GM12878 (cell line): ENCODE data around the gene POU2AF1. TPM values are rescaled to one million over a fixed set of nuclear protein-coding genes. Genes with fewer than 3 reads are reported as not detected.

ENCODE experiments used
- ATAC-seq: fragments of 200-7000 bp; cut with Tn5 transposase; 3 replicates; pipeline ENCODE4 v1.9.1; 2020; ENCODE audit warnings: mild to moderate bottlenecking, moderate library complexity
- BruUV-seq: library from RNA; stranded (reverse); fragments of 400-500 nt; replicated peaks from 2 replicates; lab custom pipeline; 2021; lab: Mats Ljungman, UMichigan
- CTCF ChIA-PET: fragments of 300-600 bp; sonication (Branson Sonifier 250); formaldehyde crosslinking; extraction: SDS; loops from one replicate; lab custom pipeline; 2021; ENCODE audit warnings: inconsistent platforms; lab: Yijun Ruan, JAX
- POLR2A ChIA-PET: fragments of 350-600 bp; formaldehyde crosslinking; extraction: SDS; loops from one replicate; lab custom pipeline; 2021; ENCODE audit warnings: inconsistent platforms; lab: Charles Lee
- RAD21 ChIA-PET: fragments of 300-600 bp; sonication (Branson Sonifier 250); formaldehyde crosslinking; loops from one replicate; lab custom pipeline; 2023; ENCODE audit warnings: antibody characterized with exemption; ENCODE audit not compliant: unreplicated experiment; lab: Charles Lee
- SMC1A ChIA-PET: fragments of 300-600 bp; sonication (Branson Sonifier 250); formaldehyde crosslinking; loops from one replicate; lab custom pipeline; 2023; ENCODE audit not compliant: unreplicated experiment, uncharacterized antibody; lab: Charles Lee
- DNase-seq: peaks from one replicate; pipeline ENCODE4 v3.0.0-alpha.2; 2011; ENCODE audit warnings: low read depth, low spot score
- FAIRE-seq: peaks from 3 replicates; lab custom pipeline; 2011; peaks lifted over from hg19 to GRCh38; lab: Jason Lieb, UNC
- H2AFZ ChIP-seq: 2 replicates; pipeline ENCODE4 v1.6.0; 2011; ENCODE audit warnings: low read depth, low read length, control low read depth; ENCODE audit not compliant: control insufficient read depth
- H3K27ac ChIP-seq: 2 replicates; pipeline ENCODE4 v1.5.1; 2011; ENCODE audit warnings: control low read depth; ENCODE audit not compliant: control insufficient read depth, insufficient read depth
- H3K27me3 ChIP-seq, 2 experiments: replicated peaks in 1 of 2; 2 replicates each; pipeline versions ENCODE4 v1.6.0 to v1.6.1; 2011; ENCODE audit warnings: low read length in 1 of 2; ENCODE audit not compliant: control insufficient read depth in 2 of 2, insufficient read depth in 2 of 2
- H3K36me3 ChIP-seq, 2 experiments: 2 replicates each; pipeline ENCODE4 v1.5.1; 2011; ENCODE audit warnings: low read length in 1 of 2; ENCODE audit not compliant: control insufficient read depth in 2 of 2, insufficient read depth in 2 of 2
- H3K4me1 ChIP-seq: 2 replicates; pipeline ENCODE4 v1.6.1; 2011; ENCODE audit warnings: mild to moderate bottlenecking, low read length, moderate library complexity, mixed read lengths; ENCODE audit not compliant: control insufficient read depth, insufficient read depth
- H3K4me2 ChIP-seq: 2 replicates; pipeline ENCODE4 v1.6.0; 2011; ENCODE audit warnings: control low read depth; ENCODE audit not compliant: control insufficient read depth, insufficient read depth
- H3K4me3 ChIP-seq: fragments of 200-600 bp; sonication (generic); 2 replicates; pipeline ENCODE4 v1.5.1; 2016
- H3K79me2 ChIP-seq: 2 replicates; pipeline ENCODE4 v1.6.0; 2011; ENCODE audit warnings: low read length; ENCODE audit not compliant: control insufficient read depth, insufficient read depth
- H3K9ac ChIP-seq: 2 replicates; pipeline ENCODE4 v1.8.0; 2011; ENCODE audit warnings: low read length, control low read depth, mixed read lengths; ENCODE audit not compliant: control insufficient read depth, insufficient read depth
- H3K9me3 ChIP-seq: replicated peaks from 3 replicates; pipeline ENCODE4 v1.5.1; 2011; ENCODE audit warnings: mild to moderate bottlenecking, low read length; ENCODE audit not compliant: control insufficient read depth, insufficient read depth
- H4K20me1 ChIP-seq: 2 replicates; pipeline ENCODE4 v1.6.0; 2011; ENCODE audit not compliant: control insufficient read depth, insufficient read depth
- CBX3 ChIP-seq: fragments of 200-600 bp; sonication (generic); IDR thresholded peaks from 2 replicates; pipeline ENCODE4 v1.6.1; 2016; ENCODE audit warnings: low read depth, borderline replicate concordance
- FOXM1 ChIP-seq: IDR thresholded peaks from 2 replicates; pipeline ENCODE4 v1.6.1; 2012; ENCODE audit warnings: low read depth, mild to moderate bottlenecking, inconsistent platforms, low read length, moderate library complexity
- ZBTB11 ChIP-seq: fragments of 450-650 bp; formaldehyde crosslinking; IDR thresholded peaks from 2 replicates; pipeline ENCODE4 v1.5.0; 2022; ENCODE audit warnings: mild to moderate bottlenecking, missing genetic modification characterization
- WGBS: methylation state at CpG from one replicate; pipeline ENCODE4 v1.1.6; 2016; ENCODE audit warnings: low lambda C conversion rate; ENCODE audit not compliant: insufficient replicate concordance, insufficient coverage; ENCODE audit errors: missing lambda C conversion rate; 5-methylcytosine and 5-hydroxymethylcytosine counted together
- in situ Hi-C: fragments of 300-500 bp; cut with MboI; formaldehyde crosslinking; loops from 9 replicates; pipeline ENCODE4 v1.14.3; 2018; ENCODE audit warnings: mixed read lengths
- intact Hi-C: fragments of 100-400 bp; cut with micrococcal nuclease; formaldehyde crosslinking; loops from one replicate; pipeline ENCODE4 v1.14.2; 2022; ENCODE audit not compliant: unreplicated experiment
- polyA plus RNA-seq, 11 experiments: library from polyadenylated mRNA; depleted of rRNA in 4 of 11; unstranded in 6 of 11; stranded (reverse) in 5 of 11; fragments of >200 nt; fragmentation: Nextera tagmentation in 4 of 11; fragmentation: Illumina TruSeq in 1 of 11; extraction: Ambion mirVana in 4 of 11; extraction: Trizol in 1 of 11; gene quantifications; 1 replicate in 1 of 11; 2 replicates in 10 of 11; pipeline versions ENCODE4 v1.2.1 to v1.2.3, GENCODE V29; 2011 to 2016; ENCODE audit warnings: inconsistent platforms in 2 of 11, missing spikeins in 2 of 11, low read depth in 1 of 11
- total RNA-seq, 4 experiments: library from RNA; depleted of rRNA in 3 of 4; stranded (reverse); fragments of >200 nt in 3 of 4; fragmentation: Illumina TruSeq in 1 of 4; extraction: Trizol in 1 of 4; gene quantifications; 2 replicates each; pipeline versions ENCODE4 v1.2.1 to v1.2.3, GENCODE V29; 2013 to 2021

The POU2AF1 gene
- total and polyA plus RNA-seq, 10 of the 15 experiments (the other 5 are each of a cell fraction or from before 2014, with no cell fraction given): 13.1 to 169 (median 75.5) TPM

GRCh38 chr11:111364503-111364902 lies 14.6 kb downstream of the POU2AF1 start:
- H3K27ac ChIP-seq: peak overlapping the region; percentile 61
- H3K4me3 ChIP-seq: peak overlapping the region; percentile 16; the same call in 1 of the 2 replicates
- TF ChIP-seq FOXM1 (no peak), ZBTB11 (CRISPR knock-in tag) (0 out of 2 replicates have a peak, but pooled peaks have one; percentile 18), CBX3 (no peak)
- ChIA-PET CTCF (interaction anchor here (1.4 to 13.1 kb wide), 3 partner anchors 14 to 81 kb away, joined by 7 to 213 read pairs (median 7); no protein-coding TSS in a partner anchor), POLR2A (interaction anchor here (1.2 to 19.8 kb wide), 4 partner anchors 9 to 49 kb away, joined by 3 to 415 read pairs (median 34); partner anchors contain the start of gene POU2AF1), RAD21 (interaction anchor here (0.7 to 22.2 kb wide), 6 partner anchors 9 to 81 kb away, joined by 3 to 657 read pairs (median 4); partner anchors contain the start of gene POU2AF1), SMC1A (interaction anchor here (1.2 to 32.6 kb wide), 8 partner anchors 10 to 83 kb away, joined by 3 to 972 read pairs (median 10); partner anchors contain the start of gene POU2AF1)
- ATAC-seq: no peak
- peak overlapping the region; percentile 28 for H3K4me2 ChIP-seq
- H3K9ac ChIP-seq: peak overlapping the region; percentile 24; the same call in 1 of the 2 replicates
- no peak for FAIRE-seq
- H3K4me1 ChIP-seq: peaks cover 72% of the 10 kb centered on the region
- no peaks in the 10 kb centered on the region for H4K20me1 ChIP-seq
- intact Hi-C loops (no loop called here), in situ Hi-C loops (no loop called here)
- no peak for DNase-seq
- H2AFZ ChIP-seq: no peak overlapping the region
- peaks cover 91% of the 10 kb centered on the region for H3K79me2 ChIP-seq
- no peaks in the 10 kb centered on the region for H3K9me3 ChIP-seq
- no TSS peak for BruUV-seq
- H3K27me3 ChIP-seq: no peaks in the 10 kb centered on the region
- H3K36me3 ChIP-seq: peaks cover 18 to 57% of the 10 kb centered on the region in 2 experiments
- WGBS: 53% methylated on average over 3 of the region's 3 CpGs
